GM21367 (cell line): ENCODE results near the gene SIX5.

ENCODE experiments used
- ATAC-seq: cut with Tn5 transposase; IDR thresholded peaks from one replicate; pipeline ENCODE4 v1.9.1; 2021; ENCODE audit not compliant: unreplicated experiment

Gene SIX5

DNA sequence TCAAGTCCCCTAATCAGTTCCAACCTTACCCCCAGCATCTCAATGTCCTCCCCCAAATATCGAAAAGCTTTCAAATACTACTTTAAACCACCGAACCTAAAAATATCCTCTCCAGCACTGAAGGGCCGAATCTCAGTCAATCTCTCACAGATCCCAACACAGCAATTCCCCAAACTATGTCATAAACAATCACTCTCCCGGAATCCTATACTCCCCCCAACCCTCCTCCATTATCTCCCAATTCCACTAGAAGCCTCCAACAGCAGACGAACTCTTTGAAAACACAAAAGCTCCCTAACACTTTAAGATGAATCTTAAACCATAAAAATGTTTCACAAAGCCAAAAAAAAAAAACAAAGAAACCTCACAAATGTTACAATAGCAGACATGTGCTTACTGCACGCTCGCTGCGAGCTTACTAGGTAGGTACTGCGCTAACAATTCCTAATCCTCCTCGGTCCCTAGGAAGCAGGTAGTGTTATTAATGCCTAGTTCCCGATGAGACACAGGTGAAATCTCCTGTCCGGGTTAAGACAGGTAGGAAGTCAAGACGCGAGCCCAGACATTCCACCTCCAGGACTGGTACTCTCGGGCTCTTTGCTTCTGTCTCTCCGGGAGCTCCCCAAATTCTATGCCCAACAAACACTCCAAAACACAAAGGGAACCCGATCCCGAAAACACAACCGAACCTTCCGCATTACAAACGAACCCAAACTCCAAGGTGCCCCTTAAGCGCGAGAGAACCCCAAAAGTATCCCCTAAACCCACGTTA is 52.5 kb downstream of the SIX5 start:
- no peak for ATAC-seq

- ATAC-seq, result no peak
Measured at GRCh38 chr19:45715139-45715538, 53.9 kb downstream of the SIX5 start.
